Hematopoietic multipotent progenitor cell treated with erythropoietin and hydrocortisone succinate and interleukin-3 and kit ligand, for 4 days (in vitro differentiated cells): Measurements from ENCODE around the gene P2RX2.

Experiments
- DNase-seq: peaks from one replicate; pipeline ENCODE4 v3.0.0-alpha.2; 2015

The P2RX2 gene

GRCh38 chr12:132665794-132666193 lies 47.2 kb downstream of the P2RX2 start:
- no peak for DNase-seq

- no peak for DNase-seq
Measured at GRCh38 chr12:132668191-132669088, 49.9 kb downstream of the P2RX2 start.

- DNase-seq = no peak
Measured at GRCh38 chr12:132669166-132669879, 50.7 kb downstream of the P2RX2 start.
